K562 (cell line): ENCODE data around the gene FFAR1. TPM values are rescaled to one million over a fixed set of nuclear protein-coding genes. Genes with fewer than 3 reads are reported as not detected.
A peak's percentile ranks its signal among the peaks of the same experiment; 100 is the strongest.

ENCODE experiments used
- ATAC-seq: fragments of 200-7000 bp; cut with Tn5 transposase; 3 replicates; pipeline ENCODE4 v1.9.1; 2020; ENCODE audit warnings: moderate library complexity
- BruUV-seq: library from RNA; stranded (reverse); fragments of 400-500 nt; replicated peaks from 2 replicates; lab custom pipeline; 2021; lab: Mats Ljungman, UMichigan
- CTCF ChIA-PET: fragments of 300-600 bp; formaldehyde crosslinking; extraction: SDS; loops from one replicate; lab custom pipeline; 2021; ENCODE audit warnings: low intra/inter-chr PET ratio; lab: Yijun Ruan, JAX
- POLR2A ChIA-PET: fragments of 300-600, 350-650 bp; sonication (Branson Sonifier 250); formaldehyde crosslinking; extraction: SDS; loops from one replicate; lab custom pipeline; 2021; ENCODE audit warnings: antibody characterized with exemption, inconsistent platforms; lab: Yijun Ruan, JAX
- DNase-seq, 4 experiments: peaks; one replicate each; pipeline versions ENCODE4 v3.0.0 to v3.0.0-alpha.2; 2011 to 2018; ENCODE audit warnings: low spot score in 3 of 4, mixed read lengths in 3 of 4; ENCODE audit errors: extremely low read depth in 1 of 4
- FAIRE-seq: peaks from 2 replicates; lab custom pipeline; 2011; peaks lifted over from hg19 to GRCh38; lab: Jason Lieb, UNC
- H2AFZ ChIP-seq: 2 replicates; pipeline ENCODE4 v1.6.0; 2011; ENCODE audit warnings: low read depth, low read length, control low read depth, inconsistent platforms
- H3K27ac ChIP-seq: fragments of 200-600 bp; 3 replicates; pipeline ENCODE4 v1.8.0; 2011; ENCODE audit warnings: low read depth, mild to moderate bottlenecking, control low read depth, inconsistent platforms, low read length, moderate library complexity, mixed read lengths; ENCODE audit errors: extremely low read depth
- H3K27me3 ChIP-seq, 2 experiments: fragments of 300-600 bp in 1 of 2; 2 replicates in 1 of 2; 3 replicates in 1 of 2; pipeline versions ENCODE4 v1.6.0 to v1.8.0; 2011; ENCODE audit warnings: inconsistent platforms in 2 of 2, low read length in 2 of 2, mild to moderate bottlenecking in 1 of 2, mixed read lengths in 1 of 2, moderate library complexity in 1 of 2; ENCODE audit not compliant: control insufficient read depth in 2 of 2, insufficient read depth in 2 of 2
- H3K36me3 ChIP-seq: fragments of 300-600 bp; 3 replicates; pipeline ENCODE4 v1.8.0; 2011; ENCODE audit warnings: mild to moderate bottlenecking, low read length, inconsistent platforms; ENCODE audit not compliant: control insufficient read depth, insufficient read depth
- H3K4me1 ChIP-seq, 2 experiments: fragments of 200-600 bp in 1 of 2; replicated peaks in 1 of 2; 2 replicates in 1 of 2; 3 replicates in 1 of 2; pipeline versions ENCODE4 v1.5.1 to v1.8.0; 2011; ENCODE audit warnings: inconsistent platforms in 2 of 2, low read length in 2 of 2, mild to moderate bottlenecking in 1 of 2, mixed read lengths in 1 of 2, moderate library complexity in 1 of 2; ENCODE audit not compliant: control insufficient read depth in 2 of 2, insufficient read depth in 2 of 2
- H3K4me2 ChIP-seq: 2 replicates; pipeline ENCODE4 v1.6.1; 2011; ENCODE audit warnings: low read length, control low read depth, inconsistent platforms, mixed read lengths; ENCODE audit not compliant: insufficient read depth
- H3K4me3 ChIP-seq: fragments of 200-600 bp; sonication (generic), shearing (Covaris generic); 2 replicates; pipeline ENCODE4 v1.5.1; 2016; ENCODE audit warnings: control low read depth, inconsistent platforms
- H3K79me2 ChIP-seq: fragments of 200-600 bp; 3 replicates; pipeline ENCODE4 v1.8.0; 2011; ENCODE audit warnings: low read length, inconsistent platforms; ENCODE audit not compliant: control insufficient read depth, insufficient read depth
- H3K9ac ChIP-seq, 2 experiments: 2 replicates each; pipeline versions ENCODE4 v1.6.0 to v1.6.1; 2011; ENCODE audit warnings: low read depth in 2 of 2, low read length in 2 of 2, control low read depth in 1 of 2, inconsistent platforms in 1 of 2, mild to moderate bottlenecking in 1 of 2, mixed read lengths in 1 of 2; ENCODE audit not compliant: insufficient read depth in 1 of 2
- H3K9me1 ChIP-seq: one replicate; pipeline ENCODE4 v1.6.0; 2011; ENCODE audit warnings: inconsistent platforms, mild to moderate bottlenecking, low read length, moderate library complexity; ENCODE audit not compliant: control insufficient read depth, insufficient read depth
- H3K9me3 ChIP-seq: replicated peaks from 2 replicates; pipeline ENCODE4 v1.5.1; 2011; ENCODE audit warnings: low read depth, low read length, inconsistent platforms; ENCODE audit not compliant: control insufficient read depth, insufficient read depth
- H4K20me1 ChIP-seq: replicated peaks from 2 replicates; pipeline ENCODE4 v1.6.1; 2011; ENCODE audit warnings: low read length, inconsistent platforms, mixed read lengths; ENCODE audit not compliant: control insufficient read depth, insufficient read depth
- CEBPB ChIP-seq: fragments of 450-650 bp; IDR thresholded peaks from 2 replicates; pipeline ENCODE4 v1.6.1; 2016; ENCODE audit warnings: missing genetic modification characterization, missing compliant biosample characterization
- CEBPG ChIP-seq, 3 experiments: fragments of 200-800 bp in 1 of 3; sonication (Bioruptor generic) in 1 of 3; sonication (generic) in 1 of 3; formaldehyde crosslinking in 1 of 3; IDR thresholded peaks in 2 of 3; conservative IDR thresholded peaks in 1 of 3; 2 replicates each; pipeline versions ENCODE4 v1.6.1 to v1.8.0; 2016 to 2022; ENCODE audit warnings: missing compliant biosample characterization in 2 of 3, missing genetic modification characterization in 2 of 3, mild to moderate bottlenecking in 1 of 3, missing genetic modification reagents in 1 of 3
- E2F3 ChIP-seq: fragments of 250-450 bp; sonication (Bioruptor Pico); IDR thresholded peaks from 2 replicates; pipeline ENCODE4 v1.4.0; 2020; ENCODE audit warnings: mild to moderate bottlenecking
- ESRRB ChIP-seq: fragments of 250-450 bp; sonication (Bioruptor Pico); IDR thresholded peaks from 2 replicates; pipeline ENCODE4 v1.5.0; 2020; ENCODE audit warnings: mild to moderate bottlenecking, moderate library complexity, borderline replicate concordance
- GATAD2A ChIP-seq: fragments of 450-650 bp; IDR thresholded peaks from 2 replicates; pipeline ENCODE4 v1.6.1; 2017
- KDM1A ChIP-seq, 2 experiments: fragments of 450-650 bp; IDR thresholded peaks; 2 replicates each; pipeline ENCODE4 v1.6.1; 2016; ENCODE audit warnings: mild to moderate bottlenecking in 2 of 2
- KDM2B ChIP-seq: fragments of 250-450 bp; sonication (Bioruptor Pico); IDR thresholded peaks from 2 replicates; pipeline ENCODE4 v1.8.0; 2021; ENCODE audit warnings: mild to moderate bottlenecking, moderate library complexity
- MAZ ChIP-seq, 2 experiments: fragments of 450-650 bp in 1 of 2; sonication (generic) in 1 of 2; formaldehyde crosslinking; IDR thresholded peaks in 1 of 2; conservative IDR thresholded peaks in 1 of 2; 2 replicates each; pipeline versions ENCODE4 v1.4.0 to v1.5.0; 2020; ENCODE audit warnings: mild to moderate bottlenecking in 1 of 2, missing genetic modification reagents in 1 of 2
- MBD2 ChIP-seq: sonication (generic); IDR thresholded peaks from 2 replicates; pipeline ENCODE4 v1.6.1; 2016; ENCODE audit warnings: low read depth, borderline replicate concordance
- NFYB ChIP-seq: IDR thresholded peaks from 2 replicates; pipeline ENCODE4 v1.6.1; 2011; ENCODE audit warnings: mild to moderate bottlenecking, moderate library complexity; ENCODE audit not compliant: insufficient read length; ENCODE audit errors: extremely low read depth
- PHF20 ChIP-seq: fragments of 450-650 bp; IDR thresholded peaks from 2 replicates; pipeline ENCODE4 v1.6.1; 2018; ENCODE audit not compliant: partially characterized antibody
- SMARCA4 ChIP-seq: fragments of 450-650 bp; IDR thresholded peaks from 2 replicates; pipeline ENCODE4 v1.6.1; 2016
- ZBED1 ChIP-seq: IDR thresholded peaks from 2 replicates; pipeline ENCODE4 v1.6.1; 2014
- ZC3H8 ChIP-seq: fragments of 450-650 bp; IDR thresholded peaks from 2 replicates; pipeline ENCODE4 v1.6.1; 2017
- ZNF12 ChIP-seq: sonication (generic); formaldehyde crosslinking; IDR thresholded peaks from 2 replicates; pipeline ENCODE4 v1.4.0; 2020; ENCODE audit warnings: mild to moderate bottlenecking, missing genetic modification reagents
- ZNF133 ChIP-seq: fragments of 250-450 bp; sonication (Bioruptor Pico); IDR thresholded peaks from 2 replicates; pipeline ENCODE4 v1.4.0; 2020; ENCODE audit warnings: mild to moderate bottlenecking
- ZNF324 ChIP-seq: fragments of 250-450 bp; sonication (Bioruptor Pico); IDR thresholded peaks from 2 replicates; pipeline ENCODE4 v1.4.0; 2020; ENCODE audit warnings: mild to moderate bottlenecking
- whole genome bisulfite sequencing: fragments of 100-300 bp; shearing (Covaris generic); methylation state at CpG from one replicate; pipeline ENCODE4 v1.1.6; 2016; ENCODE audit warnings: low coverage, mixed read lengths; ENCODE audit not compliant: insufficient coverage; ENCODE audit errors: missing lambda C conversion rate; 5-methylcytosine and 5-hydroxymethylcytosine counted together
- in situ Hi-C: fragments of 300-500 bp; cut with MboI; formaldehyde crosslinking; loops from 4 replicates; pipeline ENCODE4 v1.15.0; 2018; ENCODE audit warnings: inconsistent platforms, mixed read lengths
- intact Hi-C: fragments of 100-400 bp; cut with micrococcal nuclease; formaldehyde crosslinking; loops from 2 replicates; pipeline ENCODE4 v1.14.2; 2022
- polyA plus RNA-seq, 8 experiments: library from polyadenylated mRNA; depleted of rRNA in 4 of 8; stranded (reverse) in 5 of 8; unstranded in 3 of 8; fragments of >200 nt; fragmentation: Nextera tagmentation in 2 of 8; fragmentation: Illumina TruSeq in 1 of 8; extraction: Ambion mirVana in 2 of 8; extraction: Trizol in 1 of 8; gene quantifications; 2 replicates each; pipeline versions ENCODE4 v1.2.1 to v1.2.3, GENCODE V29; 2011 to 2014; ENCODE audit warnings: inconsistent platforms in 1 of 8, missing spikeins in 1 of 8
- total RNA-seq, 7 experiments: library from RNA; depleted of rRNA in 6 of 7; stranded (reverse); fragments of >200 nt in 6 of 7; fragmentation: Illumina TruSeq in 2 of 7; extraction: Trizol in 2 of 7; gene quantifications; 2 replicates each; pipeline versions ENCODE4 v1.2.1 to v1.2.3, GENCODE V29; 2011 to 2021; ENCODE audit warnings: low replicate concordance in 1 of 7
- TF ChIP-seq, protein P1 (sequence below): fragments of 450-650 bp; formaldehyde crosslinking; IDR thresholded peaks from 2 replicates; pipeline ENCODE4 v1.4.0; 2020; ENCODE audit warnings: mild to moderate bottlenecking, moderate library complexity
- TF ChIP-seq, protein P2 (sequence below): fragments of 200-800 bp; sonication (Bioruptor generic); IDR thresholded peaks from 2 replicates; pipeline ENCODE4 v1.6.1; 2017; ENCODE audit warnings: missing genetic modification characterization, missing compliant biosample characterization
- TF ChIP-seq, protein P3 (sequence below): fragments of 450-650 bp; formaldehyde crosslinking; IDR thresholded peaks from 2 replicates; pipeline ENCODE4 v1.4.0; 2022; ENCODE audit warnings: mild to moderate bottlenecking, moderate library complexity

Gene FFAR1
- total and polyA plus RNA-seq, 9 of the 15 experiments (the other 6 are each of a cell fraction or from before 2014, with no cell fraction given) = not detected

- POLR2A ChIA-PET = interaction anchor here (0.6 kb wide), 2 partner anchors 19 to 309 kb away, joined by 3 read pairs; no protein-coding TSS in a partner anchor
- no peak for DNase-seq
- H3K4me2 ChIP-seq = no peak overlapping the region
- no peak overlapping the region for H3K9ac ChIP-seq
- WGBS = 43% methylated on average over 12 of the region's 14 CpGs
- H3K79me2 ChIP-seq = no peaks in the 10 kb centered on the region
- H3K9me1 ChIP-seq = no peaks in the 10 kb centered on the region
- no peak overlapping the region for H3K4me3 ChIP-seq
- FAIRE-seq = no peak
- peaks cover 0 to 10% of the 10 kb centered on the region in 2 experiments; a peak in 3 of 5 replicates for H3K4me1 ChIP-seq
- no peaks in the 10 kb centered on the region for H4K20me1 ChIP-seq
- H3K9me3 ChIP-seq = no peaks in the 10 kb centered on the region
- H3K27me3 ChIP-seq = no peaks in the 10 kb centered on the region; a peak in 1 of 5 replicates
- ATAC-seq = no peak
- H3K27ac ChIP-seq = no peak overlapping the region
- no peaks in the 10 kb centered on the region for H3K36me3 ChIP-seq
- in situ Hi-C loops = no loop called here
- CTCF ChIA-PET = interaction anchor here (0.6 kb wide), 1 partner anchor 62 kb away, joined by 3 read pairs; no protein-coding TSS in a partner anchor
- no peak overlapping the region for H2AFZ ChIP-seq
- intact Hi-C loops = no loop called here
- no TSS peak for BruUV-seq
- TF ChIP-seq ESRRB (CRISPR knock-in tag) (no peak), E2F3 (CRISPR knock-in tag) (no peak), CEBPG (CRISPR knock-in tag; IDR thresholded peaks at IDR 0.05) (no peak; the same call in 1 of the 2 replicates), CEBPG (tag; conservative IDR thresholded peaks at IDR 0.05 in 1 of 2, IDR thresholded peaks at IDR 0.05 in 1 of 2) (peak; percentile 79 to 90), KDM2B (CRISPR knock-in tag) (no peak), SMARCA4 (no peak), ZNF133 (CRISPR knock-in tag) (no peak), ZC3H8 (no peak), CEBPB (tag) (peak; percentile 87), NFYB (no peak), KDM1A (IDR thresholded peaks at IDR 0.05) (no peak), PHF20 (no peak), ZBED1 (no peak), MAZ (CRISPR knock-in tag; conservative IDR thresholded peaks at IDR 0.05 in 1 of 2, IDR thresholded peaks at IDR 0.05 in 1 of 2) (no peak), ZNF324 (CRISPR knock-in tag) (no peak), GATAD2A (no peak), ZNF12 (CRISPR knock-in tag) (no peak), MBD2 (no peak)
- TF ChIP-seq, protein P1, sequence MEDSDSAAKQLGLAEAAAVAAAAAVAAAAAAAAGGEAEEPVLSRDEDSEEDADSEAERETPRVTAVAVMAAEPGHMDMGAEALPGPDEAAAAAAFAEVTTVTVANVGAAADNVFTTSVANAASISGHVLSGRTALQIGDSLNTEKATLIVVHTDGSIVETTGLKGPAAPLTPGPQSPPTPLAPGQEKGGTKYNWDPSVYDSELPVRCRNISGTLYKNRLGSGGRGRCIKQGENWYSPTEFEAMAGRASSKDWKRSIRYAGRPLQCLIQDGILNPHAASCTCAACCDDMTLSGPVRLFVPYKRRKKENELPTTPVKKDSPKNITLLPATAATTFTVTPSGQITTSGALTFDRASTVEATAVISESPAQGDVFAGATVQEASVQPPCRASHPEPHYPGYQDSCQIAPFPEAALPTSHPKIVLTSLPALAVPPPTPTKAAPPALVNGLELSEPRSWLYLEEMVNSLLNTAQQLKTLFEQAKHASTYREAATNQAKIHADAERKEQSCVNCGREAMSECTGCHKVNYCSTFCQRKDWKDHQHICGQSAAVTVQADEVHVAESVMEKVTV (CRISPR knock-in tag) = no peak
- TF ChIP-seq, protein P2, sequence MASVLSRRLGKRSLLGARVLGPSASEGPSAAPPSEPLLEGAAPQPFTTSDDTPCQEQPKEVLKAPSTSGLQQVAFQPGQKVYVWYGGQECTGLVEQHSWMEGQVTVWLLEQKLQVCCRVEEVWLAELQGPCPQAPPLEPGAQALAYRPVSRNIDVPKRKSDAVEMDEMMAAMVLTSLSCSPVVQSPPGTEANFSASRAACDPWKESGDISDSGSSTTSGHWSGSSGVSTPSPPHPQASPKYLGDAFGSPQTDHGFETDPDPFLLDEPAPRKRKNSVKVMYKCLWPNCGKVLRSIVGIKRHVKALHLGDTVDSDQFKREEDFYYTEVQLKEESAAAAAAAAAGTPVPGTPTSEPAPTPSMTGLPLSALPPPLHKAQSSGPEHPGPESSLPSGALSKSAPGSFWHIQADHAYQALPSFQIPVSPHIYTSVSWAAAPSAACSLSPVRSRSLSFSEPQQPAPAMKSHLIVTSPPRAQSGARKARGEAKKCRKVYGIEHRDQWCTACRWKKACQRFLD = no peak
- TF ChIP-seq, protein P3, sequence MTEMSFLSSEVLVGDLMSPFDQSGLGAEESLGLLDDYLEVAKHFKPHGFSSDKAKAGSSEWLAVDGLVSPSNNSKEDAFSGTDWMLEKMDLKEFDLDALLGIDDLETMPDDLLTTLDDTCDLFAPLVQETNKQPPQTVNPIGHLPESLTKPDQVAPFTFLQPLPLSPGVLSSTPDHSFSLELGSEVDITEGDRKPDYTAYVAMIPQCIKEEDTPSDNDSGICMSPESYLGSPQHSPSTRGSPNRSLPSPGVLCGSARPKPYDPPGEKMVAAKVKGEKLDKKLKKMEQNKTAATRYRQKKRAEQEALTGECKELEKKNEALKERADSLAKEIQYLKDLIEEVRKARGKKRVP (CRISPR knock-in tag) = peak; percentile 67
Observed at GRCh38 chr19:35396240-35396885, 48.7 kb downstream of the FFAR1 start.
